Medulla oblongata (tissue), 1 donor: ENCODE results near the gene AIF1.

ENCODE experiments used
- DNase-seq: peaks from one replicate; pipeline ENCODE4 v3.0.0-alpha.2; 2015; ENCODE audit errors: extremely low spot score

AIF1 gene

DNA sequence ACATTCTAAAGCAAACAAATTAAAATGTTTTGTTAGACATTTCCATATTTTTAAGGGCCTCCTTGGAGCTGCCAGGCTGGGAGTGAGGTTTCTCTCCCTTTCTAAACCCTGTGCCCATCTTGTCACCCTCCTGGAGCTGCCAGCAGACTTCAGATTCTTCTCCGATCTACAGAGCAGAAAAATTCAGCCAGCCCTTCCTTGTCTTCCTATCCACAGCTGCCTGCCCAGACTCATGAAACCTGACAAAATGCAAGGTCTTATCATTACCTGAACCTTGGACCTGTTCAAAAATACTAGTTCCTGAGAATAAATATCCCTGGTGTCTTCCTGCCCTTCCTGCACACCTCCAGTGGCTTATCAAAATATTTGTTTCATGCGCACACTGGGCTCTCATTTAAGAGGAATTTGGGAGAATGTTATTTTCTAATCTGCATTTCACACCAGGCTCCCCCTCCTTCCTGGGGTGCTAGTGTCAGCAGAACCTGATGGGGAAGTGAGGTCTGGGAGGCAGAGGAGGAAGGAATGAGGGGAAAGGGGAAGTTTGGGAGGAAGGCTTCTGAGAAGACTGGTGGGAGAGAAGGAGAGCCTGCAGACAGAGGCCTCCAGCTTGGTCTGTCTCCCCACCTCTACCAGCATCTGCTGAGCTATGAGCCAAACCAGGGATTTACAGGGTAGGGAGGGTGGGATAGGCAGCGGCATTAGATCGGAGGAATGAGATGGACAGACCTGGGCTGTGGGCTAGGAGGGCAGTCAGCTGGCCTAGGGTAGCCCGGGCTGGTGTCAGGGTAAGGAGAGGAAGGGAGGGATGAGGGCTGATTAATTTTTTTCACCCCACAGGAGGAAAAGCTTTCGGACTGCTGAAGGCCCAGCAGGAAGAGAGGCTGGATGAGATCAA, at the start of gene AIF1:
AIF1 (plus strand) TSS at position 551 of the 895 bp plus-strand sequence; CDS start at position 647, 96 bp downstream.
- peak; percentile 81 for DNase-seq

GRCh38 chr6:31567531-31568370, 47.3 kb upstream of the AIF1 start:
- no peak for DNase-seq

DNA sequence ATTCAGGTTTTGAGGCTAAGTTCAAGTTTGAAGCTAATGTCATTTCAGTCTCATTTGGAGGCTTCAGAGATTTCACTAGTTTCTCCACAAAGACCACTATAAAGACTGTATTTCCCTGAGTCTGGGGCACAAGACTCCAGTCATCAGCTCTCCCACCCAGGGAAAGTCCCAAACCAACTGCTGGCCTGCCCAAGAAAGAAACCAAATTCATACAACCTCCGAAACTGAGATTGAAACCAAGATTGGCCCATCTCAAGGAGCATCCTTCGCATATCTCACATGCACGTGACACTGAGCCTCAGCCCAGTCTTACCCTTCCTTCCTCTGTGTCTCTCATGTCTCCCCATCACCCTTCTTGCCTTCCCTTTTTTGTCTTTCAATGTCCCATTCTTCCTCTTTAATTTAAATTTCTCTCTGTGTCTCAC, 46.5 kb upstream of the AIF1 start:
- peak; percentile 52 for DNase-seq

GRCh38 chr6:31569861-31570536, 45.0 kb upstream of the AIF1 start:
- no peak for DNase-seq

GRCh38 chr6:31572041-31572911, 42.8 kb upstream of the AIF1 start, which contains the start of gene LTA:
LTA (plus strand) TSS chr6:31572289; CDS start chr6:31572743, 454 bp downstream.
- DNase-seq, result no peak

GRCh38 chr6:31573239-31574105, 41.6 kb upstream of the AIF1 start:
- no peak for DNase-seq

DNA sequence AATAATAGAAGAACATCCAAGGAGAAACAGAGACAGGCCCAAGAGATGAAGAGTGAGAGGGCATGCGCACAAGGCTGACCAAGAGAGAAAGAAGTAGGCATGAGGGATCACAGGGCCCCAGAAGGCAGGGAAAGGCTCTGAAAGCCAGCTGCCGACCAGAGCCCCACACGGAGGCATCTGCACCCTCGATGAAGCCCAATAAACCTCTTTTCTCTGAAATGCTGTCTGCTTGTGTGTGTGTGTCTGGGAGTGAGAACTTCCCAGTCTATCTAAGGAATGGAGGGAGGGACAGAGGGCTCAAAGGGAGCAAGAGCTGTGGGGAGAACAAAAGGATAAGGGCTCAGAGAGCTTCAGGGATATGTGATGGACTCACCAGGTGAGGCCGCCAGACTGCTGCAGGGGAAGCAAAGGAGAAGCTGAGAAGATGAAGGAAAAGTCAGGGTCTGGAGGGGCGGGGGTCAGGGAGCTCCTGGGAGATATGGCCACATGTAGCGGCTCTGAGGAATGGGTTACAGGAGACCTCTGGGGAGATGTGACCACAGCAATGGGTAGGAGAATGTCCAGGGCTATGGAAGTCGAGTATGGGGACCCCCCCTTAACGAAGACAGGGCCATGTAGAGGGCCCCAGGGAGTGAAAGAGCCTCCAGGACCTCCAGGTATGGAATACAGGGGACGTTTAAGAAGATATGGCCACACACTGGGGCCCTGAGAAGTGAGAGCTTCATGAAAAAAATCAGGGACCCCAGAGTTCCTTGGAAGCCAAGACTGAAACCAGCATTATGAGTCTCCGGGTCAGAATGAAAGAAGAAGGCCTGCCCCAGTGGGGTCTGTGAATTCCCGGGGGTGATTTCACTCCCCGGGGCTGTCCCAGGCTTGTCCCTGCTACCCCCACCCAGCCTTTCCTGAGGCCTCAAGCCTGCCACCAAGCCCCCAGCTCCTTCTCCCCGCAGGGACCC, 40.6 kb upstream of the AIF1 start:
- no peak for DNase-seq

DNA sequence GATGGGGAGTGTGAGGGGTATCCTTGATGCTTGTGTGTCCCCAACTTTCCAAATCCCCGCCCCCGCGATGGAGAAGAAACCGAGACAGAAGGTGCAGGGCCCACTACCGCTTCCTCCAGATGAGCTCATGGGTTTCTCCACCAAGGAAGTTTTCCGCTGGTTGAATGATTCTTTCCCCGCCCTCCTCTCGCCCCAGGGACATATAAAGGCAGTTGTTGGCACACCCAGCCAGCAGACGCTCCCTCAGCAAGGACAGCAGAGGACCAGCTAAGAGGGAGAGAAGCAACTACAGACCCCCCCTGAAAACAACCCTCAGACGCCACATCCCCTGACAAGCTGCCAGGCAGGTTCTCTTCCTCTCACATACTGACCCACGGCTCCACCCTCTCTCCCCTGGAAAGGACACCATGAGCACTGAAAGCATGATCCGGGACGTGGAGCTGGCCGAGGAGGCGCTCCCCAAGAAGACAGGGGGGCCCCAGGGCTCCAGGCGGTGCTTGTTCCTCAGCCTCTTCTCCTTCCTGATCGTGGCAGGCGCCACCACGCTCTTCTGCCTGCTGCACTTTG, 39.6 kb upstream of the AIF1 start, which contains the start of gene TNF:
TNF (plus strand) TSS at position 231 of the 567 bp plus-strand sequence; CDS start at position 408, 177 bp downstream.
- DNase-seq, result peak; percentile 64

- DNase-seq, result no peak
Observed at GRCh38 chr6:31575952-31576685, 38.9 kb upstream of the AIF1 start.

DNA sequence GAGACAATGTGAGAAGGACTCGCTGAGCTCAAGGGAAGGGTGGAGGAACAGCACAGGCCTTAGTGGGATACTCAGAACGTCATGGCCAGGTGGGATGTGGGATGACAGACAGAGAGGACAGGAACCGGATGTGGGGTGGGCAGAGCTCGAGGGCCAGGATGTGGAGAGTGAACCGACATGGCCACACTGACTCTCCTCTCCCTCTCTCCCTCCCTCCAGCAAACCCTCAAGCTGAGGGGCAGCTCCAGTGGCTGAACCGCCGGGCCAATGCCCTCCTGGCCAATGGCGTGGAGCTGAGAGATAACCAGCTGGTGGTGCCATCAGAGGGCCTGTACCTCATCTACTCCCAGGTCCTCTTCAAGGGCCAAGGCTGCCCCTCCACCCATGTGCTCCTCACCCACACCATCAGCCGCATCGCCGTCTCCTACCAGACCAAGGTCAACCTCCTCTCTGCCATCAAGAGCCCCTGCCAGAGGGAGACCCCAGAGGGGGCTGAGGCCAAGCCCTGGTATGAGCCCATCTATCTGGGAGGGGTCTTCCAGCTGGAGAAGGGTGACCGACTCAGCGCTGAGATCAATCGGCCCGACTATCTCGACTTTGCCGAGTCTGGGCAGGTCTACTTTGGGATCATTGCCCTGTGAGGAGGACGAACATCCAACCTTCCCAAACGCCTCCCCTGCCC, 38.0 kb upstream of the AIF1 start:
- DNase-seq, result no peak

DNA sequence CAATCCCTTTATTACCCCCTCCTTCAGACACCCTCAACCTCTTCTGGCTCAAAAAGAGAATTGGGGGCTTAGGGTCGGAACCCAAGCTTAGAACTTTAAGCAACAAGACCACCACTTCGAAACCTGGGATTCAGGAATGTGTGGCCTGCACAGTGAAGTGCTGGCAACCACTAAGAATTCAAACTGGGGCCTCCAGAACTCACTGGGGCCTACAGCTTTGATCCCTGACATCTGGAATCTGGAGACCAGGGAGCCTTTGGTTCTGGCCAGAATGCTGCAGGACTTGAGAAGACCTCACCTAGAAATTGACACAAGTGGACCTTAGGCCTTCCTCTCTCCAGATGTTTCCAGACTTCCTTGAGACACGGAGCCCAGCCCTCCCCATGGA, 37.5 kb upstream of the AIF1 start:
- no peak for DNase-seq

DNA sequence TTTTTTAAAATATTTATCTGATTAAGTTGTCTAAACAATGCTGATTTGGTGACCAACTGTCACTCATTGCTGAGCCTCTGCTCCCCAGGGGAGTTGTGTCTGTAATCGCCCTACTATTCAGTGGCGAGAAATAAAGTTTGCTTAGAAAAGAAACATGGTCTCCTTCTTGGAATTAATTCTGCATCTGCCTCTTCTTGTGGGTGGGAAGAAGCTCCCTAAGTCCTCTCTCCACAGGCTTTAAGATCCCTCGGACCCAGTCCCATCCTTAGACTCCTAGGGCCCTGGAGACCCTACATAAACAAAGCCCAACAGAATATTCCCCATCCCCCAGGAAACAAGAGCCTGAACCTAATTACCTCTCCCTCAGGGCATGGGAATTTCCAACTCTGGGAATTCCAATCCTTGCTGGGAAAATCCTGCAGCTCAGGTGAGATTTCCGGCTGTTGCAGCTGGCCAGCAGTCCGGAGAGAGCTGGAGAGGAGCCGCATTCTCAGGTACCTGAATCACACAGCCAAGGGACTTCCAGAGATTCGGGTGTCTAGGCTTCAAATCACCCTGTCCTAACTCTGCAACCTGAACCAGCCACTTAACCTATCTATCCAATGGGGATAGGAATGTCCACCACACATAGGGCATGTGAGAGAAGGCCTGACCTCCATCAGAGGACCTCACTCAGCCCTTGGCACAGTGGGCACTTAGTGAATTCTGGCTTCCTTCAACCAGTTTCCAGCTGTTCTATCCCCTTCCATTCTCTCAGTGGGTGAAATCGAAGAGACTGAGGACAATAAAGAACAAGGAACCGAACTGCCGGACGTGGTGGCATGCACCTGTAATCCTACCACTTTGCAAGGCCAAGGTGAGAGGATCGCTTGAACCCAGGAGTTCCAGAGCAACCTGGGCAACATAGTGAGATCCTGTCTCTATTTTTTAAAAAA, 36.6 kb upstream of the AIF1 start:
- no peak for DNase-seq

DNA sequence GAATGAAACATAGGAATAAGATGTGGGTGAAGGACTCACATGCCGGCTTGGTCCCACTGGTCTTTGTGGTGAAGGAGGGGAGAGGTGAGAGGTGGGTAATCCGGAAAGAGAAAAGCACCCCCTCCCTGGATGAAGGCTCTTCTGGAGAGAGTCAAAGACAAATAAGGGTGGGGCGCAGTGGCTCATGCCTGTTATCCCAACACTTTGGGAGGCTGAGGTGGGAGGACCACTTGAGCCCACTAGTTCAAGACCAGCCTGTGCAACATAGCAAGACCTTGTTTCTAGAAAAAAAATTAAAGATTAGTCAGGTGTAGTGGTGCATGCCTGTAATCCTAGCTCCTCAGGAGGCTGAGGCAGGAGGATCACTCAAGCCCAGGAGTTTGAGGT, 35.9 kb upstream of the AIF1 start:
- DNase-seq, result no peak

GRCh38 chr6:31579546-31580437, 35.2 kb upstream of the AIF1 start:
- DNase-seq, result no peak

DNA sequence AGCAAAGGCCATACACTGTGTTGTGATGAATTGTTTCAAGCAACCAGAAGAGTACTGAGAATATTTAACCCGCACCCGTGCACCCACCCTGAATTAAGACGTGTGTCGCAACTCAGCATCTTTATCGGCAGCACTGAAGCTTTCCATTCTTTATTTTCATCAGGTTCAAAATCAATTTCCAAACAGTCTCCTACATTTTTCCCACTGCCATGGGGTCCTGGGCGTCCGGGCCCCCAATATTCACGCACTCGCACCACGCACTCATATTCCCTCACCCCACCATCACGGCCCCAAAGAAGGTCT, 34.6 kb upstream of the AIF1 start:
- no peak for DNase-seq
